Stomach (tissue), 9 donors: ENCODE results near the gene NXN. TPM values are rescaled to one million over a fixed set of nuclear protein-coding genes. Genes with fewer than 3 reads are reported as not detected.

ENCODE experiments used
- DNase-seq, 2 donors: peaks; one replicate each; pipeline versions ENCODE4 v3.0.0 to v3.0.0-alpha.2; 2013 to 2019
- H3K27ac ChIP-seq, 5 donors: fragments of 200-600 bp in 4 of 5; sonication (generic) in 4 of 5; one replicate each; pipeline ENCODE4 v1.5.1; 2013 to 2019; ENCODE audit warnings: mild to moderate bottlenecking in 1 of 5, moderate library complexity in 1 of 5
- H3K27me3 ChIP-seq, 3 donors: fragments of 200-600 bp; sonication (generic); one replicate each; pipeline ENCODE4 v1.5.1; 2017 to 2019; ENCODE audit warnings: mixed run types in 1 of 3
- H3K36me3 ChIP-seq, 4 donors: fragments of 200-600 bp; sonication (generic); 1 replicate in 3 of 4; 2 replicates in 1 of 4; pipeline ENCODE4 v1.5.1; 2016 to 2019
- H3K4me1 ChIP-seq, 4 donors: fragments of 200-600 bp; sonication (generic); one replicate each; pipeline ENCODE4 v1.5.1; 2016 to 2019
- H3K4me3 ChIP-seq, 4 donors: fragments of 200-600 bp; sonication (generic) in 3 of 4; one replicate each; pipeline ENCODE4 v1.5.1; 2016 to 2019; ENCODE audit warnings: mild to moderate bottlenecking in 1 of 4
- H3K9me3 ChIP-seq, 4 donors: fragments of 200-600 bp; sonication (generic); one replicate each; pipeline ENCODE4 v1.5.1; 2016 to 2019
- EP300 ChIP-seq: sonication (generic); formaldehyde crosslinking; IDR thresholded peaks from one replicate; pipeline ENCODE4 v1.6.1; 2017; ENCODE audit warnings: antibody characterized with exemption
- POLR2A ChIP-seq, 4 donors: fragments of 450-650 bp; IDR thresholded peaks; one replicate each; pipeline ENCODE4 v1.6.1; 2016; ENCODE audit warnings: antibody characterized with exemption in 4 of 4, control low read depth in 2 of 4, mild to moderate bottlenecking in 1 of 4, moderate library complexity in 1 of 4
- POLR2AphosphoS5 ChIP-seq, 3 donors: sonication (generic); formaldehyde crosslinking; IDR thresholded peaks; one replicate each; pipeline ENCODE4 v1.6.1; 2016; ENCODE audit warnings: antibody characterized with exemption in 3 of 3
- WGBS, 5 donors: extraction: QIAGEN DNeasy Blood & Tissue Kit in 3 of 5; methylation state at CpG; one replicate each; pipeline versions ENCODE4 v1.1.5 to v1.1.7; 2013 to 2018; 5-methylcytosine and 5-hydroxymethylcytosine counted together
- intact Hi-C: fragments of 100-400 bp; cut with DNase I; formaldehyde crosslinking; loops from one replicate; pipeline ENCODE4 v1.15.1; 2023; ENCODE audit warnings: low total_unique reads
- polyA plus RNA-seq, 3 donors: library from polyadenylated mRNA; stranded (reverse); fragments of 200-250 nt; gene quantifications; one replicate each; pipeline ENCODE4 v1.2.3, GENCODE V29; 2013
- total RNA-seq, 5 donors: library from RNA; depleted of rRNA; stranded (reverse); fragments of >200 nt; gene quantifications; one replicate each; pipeline versions ENCODE4 v1.1.0 to v1.2.3, GENCODE V29; 2014 to 2016
- TF ChIP-seq, protein P1 (sequence below), 7 experiments: fragments of 450-650 bp in 4 of 7; fragments of 200-600 bp in 3 of 7; sonication (generic) in 3 of 7; IDR thresholded peaks; one replicate each; pipeline ENCODE4 v1.5.1; 2016 to 2019; ENCODE audit warnings: antibody characterized with exemption in 7 of 7, control low read depth in 2 of 7, mild to moderate bottlenecking in 1 of 7
- donor health status: healthy with polysubstance abuse.
- donor health status: Bipolar disorder and iron deficiency.
- donor health status: healthy.

The NXN gene
- total and polyA plus RNA-seq, 8 donors: 17.9 to 47.8 (median 25.1) TPM

DNA sequence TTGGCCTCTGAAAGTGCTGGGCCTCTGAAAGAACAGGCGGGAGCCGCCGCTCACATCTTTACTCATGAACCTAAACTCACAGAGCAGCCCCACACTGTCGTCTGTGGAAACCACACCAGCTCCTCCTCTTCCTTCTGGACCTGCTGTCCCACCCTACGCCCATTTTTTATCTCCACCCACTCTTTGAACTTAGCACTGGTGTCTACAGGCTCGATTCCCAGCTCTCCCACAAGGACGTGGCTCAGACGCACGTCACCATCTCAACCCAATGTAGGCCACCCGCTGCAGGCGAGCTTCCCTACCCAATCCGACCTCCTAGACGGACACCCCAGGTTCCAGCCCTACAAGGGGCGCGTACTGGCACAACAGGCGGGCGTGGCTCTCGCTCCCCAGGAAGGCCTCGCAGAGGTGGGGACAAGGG, 62.2 kb downstream of the NXN start:
- peaks cover 0 to 37% (median 13%) of the 10 kb centered on the region in 4 donors for H3K4me1 ChIP-seq
- H3K9me3 ChIP-seq: no peaks in the 10 kb centered on the region
- H3K27ac ChIP-seq: peak overlapping the region in 4 of 5 donors; percentile 41 to 66 (median 55)
- no peak overlapping the region for H3K4me3 ChIP-seq
- TF ChIP-seq POLR2A (IDR thresholded peaks at IDR 0.05): no peak
- TF ChIP-seq EP300: no peak
- TF ChIP-seq, protein P1, sequence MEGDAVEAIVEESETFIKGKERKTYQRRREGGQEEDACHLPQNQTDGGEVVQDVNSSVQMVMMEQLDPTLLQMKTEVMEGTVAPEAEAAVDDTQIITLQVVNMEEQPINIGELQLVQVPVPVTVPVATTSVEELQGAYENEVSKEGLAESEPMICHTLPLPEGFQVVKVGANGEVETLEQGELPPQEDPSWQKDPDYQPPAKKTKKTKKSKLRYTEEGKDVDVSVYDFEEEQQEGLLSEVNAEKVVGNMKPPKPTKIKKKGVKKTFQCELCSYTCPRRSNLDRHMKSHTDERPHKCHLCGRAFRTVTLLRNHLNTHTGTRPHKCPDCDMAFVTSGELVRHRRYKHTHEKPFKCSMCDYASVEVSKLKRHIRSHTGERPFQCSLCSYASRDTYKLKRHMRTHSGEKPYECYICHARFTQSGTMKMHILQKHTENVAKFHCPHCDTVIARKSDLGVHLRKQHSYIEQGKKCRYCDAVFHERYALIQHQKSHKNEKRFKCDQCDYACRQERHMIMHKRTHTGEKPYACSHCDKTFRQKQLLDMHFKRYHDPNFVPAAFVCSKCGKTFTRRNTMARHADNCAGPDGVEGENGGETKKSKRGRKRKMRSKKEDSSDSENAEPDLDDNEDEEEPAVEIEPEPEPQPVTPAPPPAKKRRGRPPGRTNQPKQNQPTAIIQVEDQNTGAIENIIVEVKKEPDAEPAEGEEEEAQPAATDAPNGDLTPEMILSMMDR (IDR thresholded peaks at IDR 0.05): no peak
- TF ChIP-seq POLR2AphosphoS5 (IDR thresholded peaks at IDR 0.05): no peak
- H3K27me3 ChIP-seq: no peaks in the 10 kb centered on the region
- intact Hi-C loops: no loop called here
- H3K36me3 ChIP-seq: no peaks in the 10 kb centered on the region
- 78 to 88% (median 84%) methylated on average over 19 of the region's 19 CpGs for WGBS, 5 donors
- DNase-seq: no peak

DNA sequence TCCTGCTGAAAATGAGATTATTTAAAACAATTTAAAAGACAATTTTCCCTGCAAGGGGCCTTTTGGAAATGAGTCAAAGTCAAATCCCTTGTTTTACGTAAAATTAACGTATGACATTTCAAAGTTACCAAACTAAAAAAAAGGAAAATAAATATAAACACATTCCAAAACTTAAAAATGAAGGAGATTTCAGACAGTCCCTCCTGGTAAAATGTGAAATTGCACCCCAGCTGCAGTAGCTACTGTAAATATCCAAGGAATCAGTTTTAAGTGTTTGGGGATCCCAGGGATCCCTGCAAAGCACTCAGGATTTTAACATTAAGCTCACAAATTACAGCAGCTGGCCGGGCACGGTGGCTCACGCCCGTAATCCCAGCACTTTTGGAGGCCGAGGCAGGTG, 63.3 kb downstream of the NXN start:
- TF ChIP-seq POLR2A (IDR thresholded peaks at IDR 0.05) (no peak), EP300 (no peak), POLR2AphosphoS5 (IDR thresholded peaks at IDR 0.05) (no peak)
- TF ChIP-seq, protein P1 (IDR thresholded peaks at IDR 0.05): no peak
- Histone ChIP-seq H3K27ac (peak overlapping the region in 3 of 5 donors; percentile 15 to 71 (median 68)), H3K4me3 (no peak overlapping the region), H3K27me3 (no peaks in the 10 kb centered on the region), H3K36me3 (no peaks in the 10 kb centered on the region), H3K4me1 (peaks cover 0 to 36% (median 11%) of the 10 kb centered on the region in 4 donors), H3K9me3 (no peaks in the 10 kb centered on the region)
- intact Hi-C loops: no loop called here
- 75 to 82% (median 80%) methylated on average over 7 of the region's 7 CpGs for WGBS, 5 donors
- DNase-seq: no peak

DNA sequence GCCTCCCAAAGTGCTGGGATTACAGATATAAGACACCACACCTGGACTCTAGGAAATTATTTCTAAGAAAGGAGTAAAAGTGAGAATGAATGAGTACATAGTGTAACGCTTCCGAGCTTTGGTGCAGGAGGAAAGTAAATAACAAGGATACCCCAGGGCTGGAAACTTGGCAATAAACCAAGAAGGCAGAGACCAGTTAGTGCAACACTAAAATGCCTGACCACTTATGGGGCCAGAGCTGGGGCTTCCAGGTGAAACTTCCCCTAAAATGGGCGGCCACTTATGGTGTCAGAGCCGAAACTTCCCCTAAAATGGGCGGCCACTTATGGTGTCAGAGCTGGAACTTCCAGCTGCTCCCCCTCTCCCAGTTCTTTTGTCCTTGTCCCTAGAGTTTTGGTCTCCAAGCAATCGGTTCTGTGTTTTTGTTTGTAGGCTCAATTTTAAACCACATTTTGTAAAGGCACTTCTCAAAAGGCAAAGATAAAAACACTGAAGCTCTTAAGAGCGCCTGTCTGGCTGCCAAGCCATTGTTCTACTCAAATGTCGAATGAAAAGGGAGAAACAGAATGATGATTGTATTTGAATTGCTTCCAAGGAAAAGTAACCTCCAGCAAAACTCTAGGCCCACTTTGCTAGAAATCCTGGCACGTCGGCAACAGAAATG, 63.9 kb downstream of the NXN start:
- Histone ChIP-seq H3K9me3 (no peaks in the 10 kb centered on the region), H3K27ac (peak overlapping the region in 4 of 5 donors; percentile 6 to 71 (median 57)), H3K4me3 (no peak overlapping the region), H3K4me1 (peaks cover 2 to 29% (median 9%) of the 10 kb centered on the region in 4 donors), H3K36me3 (no peaks in the 10 kb centered on the region), H3K27me3 (no peaks in the 10 kb centered on the region)
- TF ChIP-seq POLR2AphosphoS5 (IDR thresholded peaks at IDR 0.05) (no peak), POLR2A (IDR thresholded peaks at IDR 0.05) (no peak), EP300 (no peak)
- TF ChIP-seq, protein P1 (IDR thresholded peaks at IDR 0.05): no peak
- 42 to 54% (median 46%) methylated on average over 10 of the region's 10 CpGs for WGBS, 5 donors
- DNase-seq: peak in 1 of 2 donors; percentile 82
- intact Hi-C loops: no loop called here

GRCh38 chr17:914561-914960, 65.0 kb downstream of the NXN start:
- DNase-seq: no peak
- Histone ChIP-seq H3K4me1 (peaks cover 4 to 34% (median 11%) of the 10 kb centered on the region in 4 donors), H3K4me3 (no peak overlapping the region), H3K36me3 (no peaks in the 10 kb centered on the region), H3K27me3 (no peaks in the 10 kb centered on the region), H3K9me3 (no peaks in the 10 kb centered on the region), H3K27ac (peak overlapping the region in 2 of 5 donors; percentile 68 to 71)
- 91 to 94% (median 93%) methylated on average over 9 of the region's 9 CpGs for WGBS, 5 donors
- intact Hi-C loops: no loop called here
- TF ChIP-seq EP300: no peak
- TF ChIP-seq POLR2AphosphoS5 (IDR thresholded peaks at IDR 0.05): no peak
- TF ChIP-seq, protein P1 (IDR thresholded peaks at IDR 0.05): no peak
- TF ChIP-seq POLR2A (IDR thresholded peaks at IDR 0.05): no peak
